ENCODE results near the gene PROSER2. TPM values are rescaled to one million over a fixed set of nuclear protein-coding genes. Genes with fewer than 3 reads are reported as not detected.

Gene PROSER2
- total and polyA plus RNA-seq, 9 of the 15 experiments (the other 6 are each of a cell fraction or from before 2014, with no cell fraction given) = 0.62 to 14.8 (median 2.9) TPM

DNA sequence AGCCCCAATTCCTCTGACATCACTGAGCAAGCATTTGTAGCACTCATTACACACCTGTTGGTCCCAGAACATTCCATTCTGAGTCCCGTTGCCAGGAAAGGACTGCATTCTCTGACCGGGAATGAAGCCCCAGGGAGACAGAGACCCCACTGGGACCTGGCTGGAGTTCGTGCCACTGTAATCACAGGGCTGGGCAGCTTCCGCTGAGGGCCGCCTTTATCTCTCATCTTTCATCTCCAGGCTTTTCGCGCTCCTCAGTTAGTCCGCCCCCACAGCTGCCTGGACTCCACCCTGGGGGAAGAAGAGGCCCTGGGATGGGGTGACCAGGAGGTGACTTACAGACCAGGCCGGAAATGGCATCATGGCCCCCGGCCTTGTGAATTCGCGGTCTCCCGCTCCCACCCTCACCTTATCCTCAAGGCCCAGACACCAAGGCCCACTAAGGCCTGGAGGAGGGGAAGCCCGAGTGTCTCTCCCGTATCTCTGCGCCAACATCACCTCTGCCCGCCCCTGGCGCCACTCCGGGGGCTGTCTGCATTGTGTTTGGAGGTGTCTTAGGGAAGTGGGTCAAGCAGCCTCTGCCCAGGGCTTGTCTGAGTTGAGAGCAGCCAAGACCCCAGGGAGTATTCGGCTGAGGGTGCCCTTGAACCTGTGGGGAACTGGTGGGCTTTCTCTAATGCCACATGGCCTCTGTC, 75.4 kb downstream of the PROSER2 start:
- peaks cover 55% of the 10 kb centered on the region for H3K79me2 ChIP-seq (ENCODE audit: control insufficient read depth, insufficient read depth, low read length)
- no peaks in the 10 kb centered on the region for H3K9me3 ChIP-seq (replicated peaks; ENCODE audit: control insufficient read depth, insufficient read depth, low read depth, low read length)
- H3K9ac ChIP-seq (ENCODE audit: insufficient read depth in 1 of 2, low read depth in 2 of 2, low read length in 2 of 2) = peak overlapping the region; percentile 85 to 92
- peak; percentile 98 for FAIRE-seq
- ChIA-PET POLR2A (interaction anchor here (0.6 to 1.9 kb wide), 17 partner anchors 10 to 499 kb away, joined by 3 to 8 read pairs (median 4); no protein-coding TSS in a partner anchor), CTCF (ENCODE audit: low intra/inter-chr PET ratio) (no interaction called here)
- peak overlapping the region; percentile 47 for H3K4me3 ChIP-seq
- no peaks in the 10 kb centered on the region for H3K9me1 ChIP-seq (ENCODE audit: control insufficient read depth, insufficient read depth, low read length)
- H3K36me3 ChIP-seq (ENCODE audit: control insufficient read depth, insufficient read depth, low read length) = peaks cover 1% of the 10 kb centered on the region; the same call in 1 of the 3 replicates
- peak overlapping the region; percentile 83 for H2AFZ ChIP-seq (ENCODE audit: low read depth, low read length)
- peak overlapping the region; percentile 98 for H3K27ac ChIP-seq (ENCODE audit: extremely low read depth, low read depth, low read length)
- intact Hi-C loops (cut with micrococcal nuclease) (loop anchor here (1.0 to 10.0 kb wide), 3 partner anchors 23 to 284 kb away; partner anchors contain the start of genes UPF2 and USP6NL), in situ Hi-C loops (cut with MboI) (no loop called here)
- DNase-seq (ENCODE audit: extremely low read depth in 1 of 4, low spot score in 3 of 4) = peak; percentile 94 to 98 (median 96)
- no peaks in the 10 kb centered on the region for H3K27me3 ChIP-seq (ENCODE audit: control insufficient read depth in 2 of 2, insufficient read depth in 2 of 2, low read length in 2 of 2)
- H3K4me2 ChIP-seq (ENCODE audit: insufficient read depth, low read length) = peak overlapping the region; percentile 98
- ATAC-seq = peak; percentile 82
- H4K20me1 ChIP-seq (replicated peaks; ENCODE audit: control insufficient read depth, insufficient read depth, low read length) = no peaks in the 10 kb centered on the region
- WGBS (ENCODE audit: insufficient coverage, low coverage, missing lambda C conversion rate) = 0% methylated on average over 19 of the region's 20 CpGs
- BruUV-seq (replicated peaks) = no TSS peak
- H3K4me1 ChIP-seq (replicated peaks in 1 of 2; ENCODE audit: control insufficient read depth in 2 of 2, insufficient read depth in 2 of 2, low read length in 2 of 2) = peaks cover 33 to 60% of the 10 kb centered on the region in 2 experiments
- TF ChIP-seq ZNF561 (CRISPR knock-in tag; conservative IDR thresholded peaks at IDR 0.05) = no peak
- TF ChIP-seq C11orf30 (IDR thresholded peaks at IDR 0.05; ENCODE audit: low read depth) = no peak
- TF ChIP-seq, protein P1, sequence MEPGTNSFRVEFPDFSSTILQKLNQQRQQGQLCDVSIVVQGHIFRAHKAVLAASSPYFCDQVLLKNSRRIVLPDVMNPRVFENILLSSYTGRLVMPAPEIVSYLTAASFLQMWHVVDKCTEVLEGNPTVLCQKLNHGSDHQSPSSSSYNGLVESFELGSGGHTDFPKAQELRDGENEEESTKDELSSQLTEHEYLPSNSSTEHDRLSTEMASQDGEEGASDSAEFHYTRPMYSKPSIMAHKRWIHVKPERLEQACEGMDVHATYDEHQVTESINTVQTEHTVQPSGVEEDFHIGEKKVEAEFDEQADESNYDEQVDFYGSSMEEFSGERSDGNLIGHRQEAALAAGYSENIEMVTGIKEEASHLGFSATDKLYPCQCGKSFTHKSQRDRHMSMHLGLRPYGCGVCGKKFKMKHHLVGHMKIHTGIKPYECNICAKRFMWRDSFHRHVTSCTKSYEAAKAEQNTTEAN (CRISPR knock-in tag; IDR thresholded peaks at IDR 0.05) = no peak
- no peak for TF ChIP-seq ZNF140 (CRISPR knock-in tag; IDR thresholded peaks at IDR 0.05)
- TF ChIP-seq FUS (optimal IDR thresholded peaks at IDR 0.05; ENCODE audit: low read depth, low read length) = no peak
- no peak for TF ChIP-seq STAG1 (CRISPR knock-in tag; IDR thresholded peaks at IDR 0.05; ENCODE audit: borderline replicate concordance)
- peak; percentile 50; the same call in 1 of the 2 replicates for TF ChIP-seq BCOR (IDR thresholded peaks at IDR 0.05)
- no peak for TF ChIP-seq NCOA2 (IDR thresholded peaks at IDR 0.05; ENCODE audit: partially characterized antibody in 2 of 2)
- no peak for TF ChIP-seq ZNF384 (IDR thresholded peaks at IDR 0.05; ENCODE audit: low read depth, low read length)
- TF ChIP-seq NEUROD1 (IDR thresholded peaks at IDR 0.05; ENCODE audit: borderline replicate concordance, low read depth, low read length, partially characterized antibody) = peak; percentile 81
- no peak for TF ChIP-seq KHSRP (IDR thresholded peaks at IDR 0.05)
- TF ChIP-seq, protein P2, sequence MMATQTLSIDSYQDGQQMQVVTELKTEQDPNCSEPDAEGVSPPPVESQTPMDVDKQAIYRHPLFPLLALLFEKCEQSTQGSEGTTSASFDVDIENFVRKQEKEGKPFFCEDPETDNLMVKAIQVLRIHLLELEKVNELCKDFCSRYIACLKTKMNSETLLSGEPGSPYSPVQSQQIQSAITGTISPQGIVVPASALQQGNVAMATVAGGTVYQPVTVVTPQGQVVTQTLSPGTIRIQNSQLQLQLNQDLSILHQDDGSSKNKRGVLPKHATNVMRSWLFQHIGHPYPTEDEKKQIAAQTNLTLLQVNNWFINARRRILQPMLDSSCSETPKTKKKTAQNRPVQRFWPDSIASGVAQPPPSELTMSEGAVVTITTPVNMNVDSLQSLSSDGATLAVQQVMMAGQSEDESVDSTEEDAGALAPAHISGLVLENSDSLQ (IDR thresholded peaks at IDR 0.05) = peak; percentile 12; the same call in 1 of the 2 replicates
- TF ChIP-seq SMAD4 (CRISPR knock-in tag; conservative IDR thresholded peaks at IDR 0.05) = peak; percentile 98
- peak; percentile 89 for TF ChIP-seq ATF7 (IDR thresholded peaks at IDR 0.05)
- TF ChIP-seq MAFG (tag; conservative IDR thresholded peaks at IDR 0.05) = no peak
- TF ChIP-seq, protein P3, sequence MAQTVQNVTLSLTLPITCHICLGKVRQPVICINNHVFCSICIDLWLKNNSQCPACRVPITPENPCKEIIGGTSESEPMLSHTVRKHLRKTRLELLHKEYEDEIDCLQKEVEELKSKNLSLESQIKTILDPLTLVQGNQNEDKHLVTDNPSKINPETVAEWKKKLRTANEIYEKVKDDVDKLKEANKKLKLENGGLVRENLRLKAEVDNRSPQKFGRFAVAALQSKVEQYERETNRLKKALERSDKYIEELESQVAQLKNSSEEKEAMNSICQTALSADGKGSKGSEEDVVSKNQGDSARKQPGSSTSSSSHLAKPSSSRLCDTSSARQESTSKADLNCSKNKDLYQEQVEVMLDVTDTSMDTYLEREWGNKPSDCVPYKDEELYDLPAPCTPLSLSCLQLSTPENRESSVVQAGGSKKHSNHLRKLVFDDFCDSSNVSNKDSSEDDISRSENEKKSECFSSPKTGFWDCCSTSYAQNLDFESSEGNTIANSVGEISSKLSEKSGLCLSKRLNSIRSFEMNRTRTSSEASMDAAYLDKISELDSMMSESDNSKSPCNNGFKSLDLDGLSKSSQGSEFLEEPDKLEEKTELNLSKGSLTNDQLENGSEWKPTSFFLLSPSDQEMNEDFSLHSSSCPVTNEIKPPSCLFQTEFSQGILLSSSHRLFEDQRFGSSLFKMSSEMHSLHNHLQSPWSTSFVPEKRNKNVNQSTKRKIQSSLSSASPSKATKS (CRISPR knock-in tag; IDR thresholded peaks at IDR 0.05) = no peak
- TF ChIP-seq HNRNPK (IDR thresholded peaks at IDR 0.05; ENCODE audit: low read depth, low read length, poor library complexity, severe bottlenecking) = no peak
- TF ChIP-seq SMC3 (conservative IDR thresholded peaks at IDR 0.05; ENCODE audit: insufficient read depth, low read depth, low read length) = no peak
